Measurements from ENCODE around the gene TMEM130.

The TMEM130 gene

GRCh38 chr7:98887038-98887437 is 17.2 kb upstream of the TMEM130 start:
- no peak overlapping the region for H3K4me3 ChIP-seq (ENCODE audit: control insufficient read depth, low read depth, low read length)
- no peak for TF ChIP-seq CTCF (conservative IDR thresholded peaks at IDR 0.05; ENCODE audit: control insufficient read depth, insufficient read depth, low read depth, low read length)
- DNase-seq (ENCODE audit: low read depth): no peak

GRCh38 chr7:98884416-98884815 is 14.6 kb upstream of the TMEM130 start:
- no peak for DNase-seq (ENCODE audit: low read depth)

GRCh38 chr7:98881561-98882315 is 11.9 kb upstream of the TMEM130 start:
- DNase-seq (ENCODE audit: low read depth): no peak
- no peak for TF ChIP-seq CTCF (conservative IDR thresholded peaks at IDR 0.05; ENCODE audit: control insufficient read depth, insufficient read depth, low read depth, low read length)
- no peak overlapping the region for H3K4me3 ChIP-seq (ENCODE audit: control insufficient read depth, low read depth, low read length)

More at GRCh38 chr7:98884416-98884815, 14.6 kb upstream of the TMEM130 start:
- TF ChIP-seq CTCF (conservative IDR thresholded peaks at IDR 0.05; ENCODE audit: control insufficient read depth, insufficient read depth, low read depth, low read length): no peak
- no peak overlapping the region for H3K4me3 ChIP-seq (ENCODE audit: control insufficient read depth, low read depth, low read length)

GRCh38 chr7:98880485-98880884 is 10.7 kb upstream of the TMEM130 start:
- no peak for DNase-seq (ENCODE audit: low read depth)
- no peak overlapping the region for H3K4me3 ChIP-seq (ENCODE audit: control insufficient read depth, low read depth, low read length)
- no peak for TF ChIP-seq CTCF (conservative IDR thresholded peaks at IDR 0.05; ENCODE audit: control insufficient read depth, insufficient read depth, low read depth, low read length)

- DNase-seq (ENCODE audit: low read depth): no peak
- H3K4me3 ChIP-seq (ENCODE audit: control insufficient read depth, low read depth, low read length): peak overlapping the region; percentile 88
- TF ChIP-seq CTCF (conservative IDR thresholded peaks at IDR 0.05; ENCODE audit: control insufficient read depth, insufficient read depth, low read depth, low read length): no peak
These were observed 10.1 kb upstream of the TMEM130 start for GRCh38 chr7:98879979-98880315.

- H3K4me3 ChIP-seq (ENCODE audit: control insufficient read depth, low read depth, low read length): peak overlapping the region; percentile 88
- peak; percentile 14 for DNase-seq (ENCODE audit: low read depth)
- TF ChIP-seq CTCF (conservative IDR thresholded peaks at IDR 0.05; ENCODE audit: control insufficient read depth, insufficient read depth, low read depth, low read length): peak; percentile 8
These were observed 9.6 kb upstream of the TMEM130 start for GRCh38 chr7:98879198-98879978.

Measured in fibroblast of mammary gland (primary cell).